Endothelial cell of umbilical vein (primary cell): Measurements from ENCODE around the gene LGALS9C. TPM values are rescaled to one million over a fixed set of nuclear protein-coding genes. Genes with fewer than 3 reads are reported as not detected.
"Not testable (repeated sequence)": the region's sequence is repeated elsewhere in the genome, so short reads cannot be mapped to it uniquely, and the experiment has no call there.

ENCODE experiments used
- Bru-seq: library from RNA; stranded (reverse); fragments of 400-500 nt; gene quantifications from one replicate; lab custom pipeline; 2021; lab: Mats Ljungman, UMichigan
- BruChase-seq, 2 experiments: library from RNA; stranded (reverse); fragments of 400-500 nt; gene quantifications; one replicate each; lab custom pipeline; 2021; lab: Mats Ljungman, UMichigan
- BruUV-seq: library from RNA; stranded (reverse); fragments of 400-500 nt; replicated peaks from 2 replicates; lab custom pipeline; 2021; lab: Mats Ljungman, UMichigan
- CTCF ChIA-PET: fragments of 300-600, 350-600 bp; sonication (Branson Sonifier 250); formaldehyde crosslinking; loops from one replicate; lab custom pipeline; 2021; ENCODE audit warnings: antibody characterized with exemption, inconsistent platforms; lab: Charles Lee
- POLR2A ChIA-PET: fragments of 300-600, 350-600 bp; sonication (Branson Sonifier 250); formaldehyde crosslinking; loops from one replicate; lab custom pipeline; 2021; ENCODE audit warnings: antibody characterized with exemption, inconsistent platforms; lab: Charles Lee
- DNase-seq: peaks from one replicate; pipeline ENCODE4 v3.0.0-alpha.2; 2011; ENCODE audit warnings: low read depth, low spot score
- FAIRE-seq: peaks from 2 replicates; lab custom pipeline; 2011; peaks lifted over from hg19 to GRCh38; lab: Jason Lieb, UNC
- H2AFZ ChIP-seq: 2 replicates; pipeline ENCODE4 v1.6.0; 2012; ENCODE audit warnings: low read depth, low read length, control low read depth, inconsistent platforms
- H3K27ac ChIP-seq: 2 replicates; pipeline ENCODE4 v1.5.1; 2011; ENCODE audit warnings: low read depth, mild to moderate bottlenecking, control low read depth, low read length, moderate library complexity; ENCODE audit not compliant: insufficient read depth
- H3K27me3 ChIP-seq, 2 experiments: 2 replicates each; pipeline versions ENCODE4 v1.6.0 to v1.6.1; 2011; ENCODE audit warnings: low read length in 2 of 2, mixed read lengths in 1 of 2; ENCODE audit not compliant: control insufficient read depth in 2 of 2, insufficient read depth in 2 of 2
- H3K36me3 ChIP-seq, 2 experiments: 2 replicates in 1 of 2; 3 replicates in 1 of 2; pipeline ENCODE4 v1.5.1; 2011; ENCODE audit warnings: low read length in 2 of 2, mild to moderate bottlenecking in 1 of 2, moderate library complexity in 1 of 2; ENCODE audit not compliant: control insufficient read depth in 2 of 2, insufficient read depth in 2 of 2; ENCODE audit errors: extremely low read depth in 1 of 2
- H3K4me1 ChIP-seq: 3 replicates; pipeline ENCODE4 v1.5.1; 2011; ENCODE audit warnings: mild to moderate bottlenecking, low read length; ENCODE audit not compliant: control insufficient read depth, insufficient read depth; ENCODE audit errors: extremely low read depth
- H3K4me2 ChIP-seq: 2 replicates; pipeline ENCODE4 v1.6.1; 2011; ENCODE audit warnings: low read length, control low read depth, mixed read lengths; ENCODE audit not compliant: insufficient read depth
- H3K4me3 ChIP-seq, 3 experiments: fragments of 200-600 bp in 1 of 3; sonication (generic), shearing (Covaris generic) in 1 of 3; replicated peaks in 1 of 3; 2 replicates each; pipeline ENCODE4 v1.5.1; 2011 to 2016; ENCODE audit warnings: control low read depth in 3 of 3, low read length in 3 of 3, mild to moderate bottlenecking in 2 of 3, inconsistent platforms in 1 of 3, low read depth in 1 of 3, moderate library complexity in 1 of 3; ENCODE audit not compliant: insufficient read depth in 1 of 3
- H3K79me2 ChIP-seq: 2 replicates; pipeline ENCODE4 v1.6.0; 2012; ENCODE audit warnings: low read length, inconsistent platforms; ENCODE audit not compliant: control insufficient read depth, insufficient read depth
- H3K9ac ChIP-seq: replicated peaks from 2 replicates; pipeline ENCODE3; 2011; ENCODE audit warnings: low read length, control low read depth; ENCODE audit not compliant: insufficient read depth; ENCODE audit errors: extremely low read depth
- H3K9me1 ChIP-seq: replicated peaks from 3 replicates; pipeline ENCODE4 v1.6.0; 2011; ENCODE audit warnings: mild to moderate bottlenecking, low read length; ENCODE audit not compliant: control insufficient read depth, insufficient read depth; ENCODE audit errors: extremely low read depth
- H3K9me3 ChIP-seq: replicated peaks from 2 replicates; pipeline ENCODE4 v1.5.1; 2012; ENCODE audit warnings: low read length, inconsistent platforms; ENCODE audit not compliant: control insufficient read depth, insufficient read depth
- H4K20me1 ChIP-seq: replicated peaks from 2 replicates; pipeline ENCODE3; 2011; ENCODE audit warnings: mild to moderate bottlenecking, low read length; ENCODE audit not compliant: control insufficient read depth, insufficient read depth; ENCODE audit errors: extremely low read depth
- dilution Hi-C: fragments of 300-500 bp; cut with MboI; formaldehyde crosslinking; loops from one replicate; pipeline ENCODE4 v1.15.0; 2019; ENCODE audit warnings: low sequenced_read_pairs; ENCODE audit not compliant: extremely low pct_ligation_motif_present
- intact Hi-C: fragments of 100-400 bp; cut with micrococcal nuclease; formaldehyde crosslinking; loops from one replicate; pipeline ENCODE4 v1.10.0; 2022
- long read RNA-seq: library from polyadenylated mRNA; stranded (forward); transcript quantifications from one replicate; pipeline ENCODE4 v2.0.0, GENCODE V29; 2021
- polyA minus RNA-seq, 3 experiments: library from RNA; depleted of rRNA, polyadenylated mRNA; stranded (reverse); fragments of >200 nt; gene quantifications; 1 replicate in 1 of 3; 2 replicates in 2 of 3; pipeline ENCODE4 v1.2.3, GENCODE V29; 2011
- polyA plus RNA-seq, 4 experiments: library from polyadenylated mRNA; depleted of rRNA in 3 of 4; stranded (reverse) in 3 of 4; unstranded in 1 of 4; fragments of >200 nt; gene quantifications; 2 replicates each; pipeline versions ENCODE4 v1.2.1 to v1.2.3, GENCODE V29; 2011 to 2012; ENCODE audit warnings: missing spikeins in 1 of 4
- total RNA-seq: library from RNA; stranded (reverse); gene quantifications from 2 replicates; pipeline ENCODE4 v1.2.3, GENCODE V29; 2021

LGALS9C gene
- total RNA-seq (not detected in 2 replicates), polyA plus RNA-seq (0.08 TPM in 1 of 2 replicates, not detected in the other), polyA minus RNA-seq (not detected in 2 replicates), Bru-seq, nascent RNA (not detected), BruChase-seq, experiment 1, labeled RNA remaining after a 6-hour chase (not detected), BruChase-seq, experiment 2, labeled RNA remaining after a 2-hour chase (not detected)
- not detected in 2 replicates for polyA plus RNA-seq (2011; cell fraction: cytosol; rRNA removed)
- not detected in 2 replicates for polyA plus RNA-seq (2011; cell fraction: nucleus; rRNA removed)
- polyA plus RNA-seq (2012) = not detected in 2 replicates
- polyA minus RNA-seq (2011; cell fraction: cytosol; rRNA and poly(A)+ RNA removed) = not detected
- not detected in 2 replicates for polyA minus RNA-seq (2011; cell fraction: nucleus; rRNA and poly(A)+ RNA removed)
- long read RNA-seq = 0 reads

DNA sequence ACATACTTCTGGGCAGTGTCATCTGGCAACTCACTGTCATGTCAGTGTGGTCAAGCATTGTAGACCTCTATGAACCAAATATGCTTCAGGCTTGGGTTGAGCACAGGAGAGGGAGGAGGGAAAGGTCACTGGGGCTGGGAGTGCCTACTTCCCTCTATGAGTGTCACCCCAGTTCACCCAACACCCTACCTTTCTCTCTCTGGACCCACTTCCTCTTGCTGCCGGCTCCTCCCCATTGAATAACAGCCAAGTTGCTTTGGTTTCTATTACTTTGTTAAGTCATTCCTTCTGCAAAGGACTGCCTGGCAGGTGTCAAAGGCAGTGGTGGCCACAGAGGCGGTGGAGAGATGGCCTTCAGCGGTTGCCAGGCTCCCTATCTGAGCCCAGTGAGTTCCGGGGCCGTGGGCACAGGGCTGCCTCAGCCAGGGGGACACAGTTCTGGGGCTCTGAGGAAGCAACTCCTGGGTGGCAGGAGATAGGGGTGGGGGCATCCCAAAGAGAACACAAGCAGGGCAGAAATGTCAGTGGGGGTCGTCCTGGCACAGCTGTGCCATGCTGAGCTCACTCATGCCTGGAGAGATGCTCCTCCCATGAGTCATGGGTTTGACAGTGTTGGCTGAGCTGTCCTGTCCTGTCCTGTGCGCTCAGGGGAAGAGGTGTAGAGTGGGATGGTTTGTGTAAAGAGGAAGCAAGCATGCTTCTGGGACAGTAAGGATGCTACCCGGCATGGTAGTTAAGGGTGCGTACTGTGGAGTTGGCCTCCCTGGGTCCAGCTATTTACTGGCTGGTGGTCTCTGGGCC is at the start of gene LGALS9C:
LGALS9C (plus strand) TSS at position 282 of the 801 bp plus-strand sequence; CDS start at position 348, 66 bp downstream.
- H2AFZ ChIP-seq, intact Hi-C loops, H3K4me3 ChIP-seq, H3K4me1 ChIP-seq, BruUV-seq, H3K79me2 ChIP-seq, H3K27me3 ChIP-seq, POLR2A ChIA-PET, H3K9ac ChIP-seq, dilution Hi-C loops, H4K20me1 ChIP-seq, H3K36me3 ChIP-seq, DNase-seq, FAIRE-seq, CTCF ChIA-PET, H3K9me1 ChIP-seq, H3K9me3 ChIP-seq, H3K27ac ChIP-seq, H3K4me2 ChIP-seq: not testable (repeated sequence)

GRCh38 chr17:18432206-18432605 is 44.4 kb upstream of the LGALS9C start:
- POLR2A ChIA-PET, H3K9me1 ChIP-seq, H3K36me3 ChIP-seq, H3K9ac ChIP-seq, H3K9me3 ChIP-seq, FAIRE-seq, H4K20me1 ChIP-seq, H3K4me1 ChIP-seq, dilution Hi-C loops, CTCF ChIA-PET, H3K4me3 ChIP-seq, H2AFZ ChIP-seq, BruUV-seq, H3K27me3 ChIP-seq, DNase-seq, intact Hi-C loops, H3K4me2 ChIP-seq, H3K79me2 ChIP-seq, H3K27ac ChIP-seq: not testable (repeated sequence)

- intact Hi-C loops, H3K9me1 ChIP-seq, FAIRE-seq, H3K79me2 ChIP-seq, H3K27ac ChIP-seq, H3K36me3 ChIP-seq, H3K27me3 ChIP-seq, H3K4me3 ChIP-seq, CTCF ChIA-PET, H2AFZ ChIP-seq, BruUV-seq, H3K9me3 ChIP-seq, POLR2A ChIA-PET, DNase-seq, H3K9ac ChIP-seq, H4K20me1 ChIP-seq, H3K4me2 ChIP-seq, dilution Hi-C loops, H3K4me1 ChIP-seq: not testable (repeated sequence)
These were observed 37.1 kb upstream of the LGALS9C start for GRCh38 chr17:18439465-18439870.

DNA sequence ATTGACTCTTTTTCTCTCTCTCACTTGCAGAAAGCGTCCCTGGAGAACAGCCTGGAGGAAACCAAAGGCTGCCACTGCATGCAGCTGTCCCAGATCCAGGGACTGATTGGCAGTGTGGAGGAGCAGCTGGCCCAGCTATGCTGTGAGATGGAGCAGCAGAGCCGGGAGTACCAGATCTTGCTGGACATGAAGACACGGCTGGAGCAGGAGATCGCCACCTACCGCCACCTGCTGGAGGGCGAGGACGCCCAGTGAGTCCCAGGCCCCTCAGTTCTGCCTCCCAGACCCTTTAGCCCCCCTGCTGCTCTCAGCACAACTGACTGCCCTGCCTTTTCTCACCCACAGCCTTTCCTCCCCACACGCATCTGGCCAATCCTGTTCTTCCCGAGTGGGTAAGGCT is 34.5 kb upstream of the LGALS9C start:
- H4K20me1 ChIP-seq, H3K4me3 ChIP-seq, H3K9me3 ChIP-seq, H3K27ac ChIP-seq, H3K27me3 ChIP-seq, H3K4me1 ChIP-seq, FAIRE-seq, H3K36me3 ChIP-seq, CTCF ChIA-PET, H3K4me2 ChIP-seq, BruUV-seq, H3K79me2 ChIP-seq, POLR2A ChIA-PET, dilution Hi-C loops, DNase-seq, H3K9me1 ChIP-seq, H3K9ac ChIP-seq, intact Hi-C loops, H2AFZ ChIP-seq: not testable (repeated sequence)
